ENCODE measurements around the gene EP400.

The EP400 gene

DNA sequence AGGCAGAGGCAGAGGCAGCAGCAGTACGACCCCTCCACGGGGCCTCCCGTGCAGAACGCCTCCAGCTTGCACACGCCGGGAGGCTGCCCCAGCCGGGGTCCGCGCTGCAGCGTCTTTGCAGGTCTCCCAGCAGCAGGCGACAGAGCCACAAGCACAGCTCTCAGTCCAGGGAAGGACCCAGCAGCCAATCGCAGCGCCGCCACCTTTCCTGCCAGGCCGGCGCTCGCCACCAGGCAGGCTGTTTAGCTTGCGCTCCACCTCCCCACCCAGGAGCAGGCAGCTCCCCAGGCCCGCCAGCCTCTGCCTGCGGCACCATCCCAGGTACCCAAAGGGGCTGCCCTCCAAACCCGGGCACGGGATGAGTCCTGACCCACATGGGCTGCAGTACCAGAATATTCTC, 169.1 kb downstream of the EP400 start:
- Histone ChIP-seq H3K4ac (ENCODE audit: low read length) (no peak overlapping the region), H3K27ac (replicated peaks; ENCODE audit: low read length) (no peak overlapping the region), H2BK120ac (ENCODE audit: low read depth, low read length) (no peak overlapping the region), H3K4me2 (ENCODE audit: insufficient read depth, low read length, poor library complexity, severe bottlenecking) (no peak overlapping the region), H2BK12ac (ENCODE audit: low read length) (no peak overlapping the region), H3K9ac (ENCODE audit: low read depth, low read length, poor library complexity) (no peak overlapping the region), H3K27me3 (ENCODE audit: control insufficient read depth in 3 of 3, insufficient read depth in 3 of 3, low read depth in 1 of 3, low read length in 3 of 3) (no peaks in the 10 kb centered on the region), H3K9me3 (replicated peaks in 1 of 2; ENCODE audit: control insufficient read depth in 2 of 2, insufficient read depth in 1 of 2, low read depth in 1 of 2, low read length in 2 of 2) (peaks cover 0 to 2% of the 10 kb centered on the region in 2 donors), H2AK5ac (ENCODE audit: low read depth, low read length) (no peak overlapping the region), H3K4me3 (ENCODE audit: low read length in 2 of 2) (no peak overlapping the region), H2AFZ (ENCODE audit: low read length) (no peak overlapping the region), H3K79me1 (ENCODE audit: low read depth, low read length) (peaks cover 2% of the 10 kb centered on the region), H3K18ac (ENCODE audit: low read length) (peak overlapping the region; percentile 13), H2BK5ac (ENCODE audit: low read length) (peak overlapping the region; percentile 39), H4K91ac (ENCODE audit: low read depth, low read length, poor library complexity) (no peak overlapping the region), H2BK15ac (ENCODE audit: low read length) (no peak overlapping the region), H3K4me1 (ENCODE audit: control insufficient read depth in 2 of 2, insufficient read depth in 1 of 2, low read depth in 1 of 2, low read length in 2 of 2) (no peaks in the 10 kb centered on the region), H3K14ac (ENCODE audit: low read length) (no peak overlapping the region), H3K36me3 (replicated peaks in 1 of 2; ENCODE audit: control insufficient read depth in 2 of 2, insufficient read depth in 2 of 2, low read length in 2 of 2) (peaks cover 19 to 75% of the 10 kb centered on the region in 2 donors), H4K8ac (ENCODE audit: low read depth, low read length) (no peak overlapping the region), H3K23ac (ENCODE audit: low read depth, low read length, poor library complexity) (no peak overlapping the region)
- DNase-seq (ENCODE audit: low spot score): no peak
- WGBS, 2 donors (ENCODE audit: extremely low coverage in 2 of 2, insufficient read length in 2 of 2, insufficient replicate concordance in 1 of 2): no CpG with 5 or more reads among the region's 22 CpGs

DNA sequence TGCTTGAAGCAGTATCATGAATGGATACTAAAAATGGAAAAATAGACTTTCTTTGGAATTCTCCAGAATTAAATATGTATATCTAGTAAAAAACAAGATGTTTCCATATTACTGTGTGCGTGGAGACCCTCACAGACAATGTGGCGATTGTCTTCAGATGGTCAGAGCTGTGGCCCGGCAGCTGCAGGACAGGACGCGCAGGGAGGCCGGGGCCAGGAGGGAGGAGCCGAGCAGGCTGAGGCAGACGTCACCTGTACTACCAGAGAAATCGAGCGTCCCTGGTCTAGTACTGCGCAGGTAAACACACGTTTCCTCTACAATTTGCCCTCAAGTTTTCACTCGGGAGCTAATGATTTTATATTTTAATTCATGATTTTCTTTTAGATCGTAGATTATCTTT, 171.5 kb downstream of the EP400 start:
- Histone ChIP-seq H3K4ac (ENCODE audit: low read length) (no peak overlapping the region), H2BK12ac (ENCODE audit: low read length) (peak overlapping the region; percentile 73), H3K9me3 (replicated peaks in 1 of 2; ENCODE audit: control insufficient read depth in 2 of 2, insufficient read depth in 1 of 2, low read depth in 1 of 2, low read length in 2 of 2) (peaks cover 0 to 10% of the 10 kb centered on the region in 2 donors), H2AFZ (ENCODE audit: low read length) (no peak overlapping the region), H2BK120ac (ENCODE audit: low read depth, low read length) (no peak overlapping the region), H3K36me3 (replicated peaks in 1 of 2; ENCODE audit: control insufficient read depth in 2 of 2, insufficient read depth in 2 of 2, low read length in 2 of 2) (peaks cover 22 to 73% of the 10 kb centered on the region in 2 donors), H3K18ac (ENCODE audit: low read length) (no peak overlapping the region), H3K4me2 (ENCODE audit: insufficient read depth, low read length, poor library complexity, severe bottlenecking) (no peak overlapping the region), H4K91ac (ENCODE audit: low read depth, low read length, poor library complexity) (no peak overlapping the region), H2BK5ac (ENCODE audit: low read length) (no peak overlapping the region), H4K8ac (ENCODE audit: low read depth, low read length) (no peak overlapping the region), H3K79me1 (ENCODE audit: low read depth, low read length) (peaks cover 3% of the 10 kb centered on the region), H2AK5ac (ENCODE audit: low read depth, low read length) (no peak overlapping the region), H3K27ac (replicated peaks; ENCODE audit: low read length) (no peak overlapping the region), H3K4me1 (ENCODE audit: control insufficient read depth in 2 of 2, insufficient read depth in 1 of 2, low read depth in 1 of 2, low read length in 2 of 2) (no peaks in the 10 kb centered on the region), H2BK15ac (ENCODE audit: low read length) (no peak overlapping the region), H3K9ac (ENCODE audit: low read depth, low read length, poor library complexity) (peak overlapping the region; percentile 81), H3K27me3 (ENCODE audit: control insufficient read depth in 3 of 3, insufficient read depth in 3 of 3, low read depth in 1 of 3, low read length in 3 of 3) (peaks cover 0 to 2% (median 0%) of the 10 kb centered on the region in 3 experiments), H3K4me3 (ENCODE audit: low read length in 2 of 2) (no peak overlapping the region), H3K14ac (ENCODE audit: low read length) (no peak overlapping the region), H3K23ac (ENCODE audit: low read depth, low read length, poor library complexity) (no peak overlapping the region)
- no CpG with 5 or more reads among the region's 14 CpGs for WGBS, 2 donors (ENCODE audit: extremely low coverage in 2 of 2, insufficient read length in 2 of 2, insufficient replicate concordance in 1 of 2)
- no peak for DNase-seq (ENCODE audit: low spot score)

DNA sequence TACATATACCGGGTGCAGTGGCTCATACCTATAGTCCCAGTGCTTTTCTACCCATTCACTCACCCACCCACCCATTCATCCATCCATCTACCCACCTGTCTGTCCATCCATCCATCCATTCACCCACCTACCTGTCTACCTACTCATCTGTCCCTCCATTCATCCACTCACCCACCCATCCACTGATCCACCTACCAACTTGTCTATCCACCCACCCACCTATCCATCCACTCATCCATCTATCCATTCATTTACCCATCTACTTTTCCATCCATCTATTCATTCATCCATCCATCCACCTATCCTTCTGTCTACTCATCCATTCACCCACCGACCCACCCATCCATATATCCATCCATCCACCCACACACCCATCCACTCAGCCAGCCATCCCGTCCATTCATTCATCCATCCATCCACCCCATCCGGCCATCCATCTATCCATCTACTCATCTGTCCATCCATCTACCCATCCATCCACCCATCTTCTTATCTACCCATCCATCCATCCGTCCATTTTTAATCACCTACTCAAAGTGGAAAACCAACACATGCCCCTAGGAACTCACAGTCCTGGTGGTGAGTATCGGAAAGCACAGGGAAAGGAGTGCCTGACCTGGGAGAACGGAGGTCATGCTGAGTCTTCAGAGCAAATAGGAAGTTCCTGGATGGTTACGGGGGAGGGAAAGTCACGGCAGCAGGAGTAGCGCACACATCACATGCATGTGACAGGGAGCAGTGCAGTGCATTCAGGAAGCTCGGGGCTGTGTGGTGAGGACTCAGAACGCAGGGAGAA, 174.4 kb downstream of the EP400 start:
- Histone ChIP-seq H2AK5ac (ENCODE audit: low read depth, low read length) (no peak overlapping the region), H2BK120ac (ENCODE audit: low read depth, low read length) (no peak overlapping the region), H3K14ac (ENCODE audit: low read length) (peak overlapping the region; percentile 6), H3K27me3 (ENCODE audit: control insufficient read depth in 3 of 3, insufficient read depth in 3 of 3, low read depth in 1 of 3, low read length in 3 of 3) (peaks cover 0 to 2% (median 0%) of the 10 kb centered on the region in 3 experiments), H3K23ac (ENCODE audit: low read depth, low read length, poor library complexity) (peak overlapping the region; percentile 22), H2BK5ac (ENCODE audit: low read length) (no peak overlapping the region), H3K18ac (ENCODE audit: low read length) (no peak overlapping the region), H3K4ac (ENCODE audit: low read length) (no peak overlapping the region), H3K27ac (replicated peaks; ENCODE audit: low read length) (no peak overlapping the region), H4K91ac (ENCODE audit: low read depth, low read length, poor library complexity) (no peak overlapping the region), H2BK15ac (ENCODE audit: low read length) (no peak overlapping the region), H2BK12ac (ENCODE audit: low read length) (no peak overlapping the region), H3K9me3 (replicated peaks in 1 of 2; ENCODE audit: control insufficient read depth in 2 of 2, insufficient read depth in 1 of 2, low read depth in 1 of 2, low read length in 2 of 2) (peaks cover 21 to 26% of the 10 kb centered on the region in 2 donors), H3K4me3 (ENCODE audit: low read length in 2 of 2) (no peak overlapping the region), H3K36me3 (replicated peaks in 1 of 2; ENCODE audit: control insufficient read depth in 2 of 2, insufficient read depth in 2 of 2, low read length in 2 of 2) (peaks cover 39 to 91% of the 10 kb centered on the region in 2 donors), H3K4me1 (ENCODE audit: control insufficient read depth in 2 of 2, insufficient read depth in 1 of 2, low read depth in 1 of 2, low read length in 2 of 2) (no peaks in the 10 kb centered on the region), H3K9ac (ENCODE audit: low read depth, low read length, poor library complexity) (no peak overlapping the region), H4K8ac (ENCODE audit: low read depth, low read length) (no peak overlapping the region), H3K4me2 (ENCODE audit: insufficient read depth, low read length, poor library complexity, severe bottlenecking) (no peak overlapping the region), H3K79me1 (ENCODE audit: low read depth, low read length) (peaks cover 2% of the 10 kb centered on the region), H2AFZ (ENCODE audit: low read length) (no peak overlapping the region)
- no peak for DNase-seq (ENCODE audit: low spot score)
- 83% methylated on average over 1 of the region's 12 CpGs; no CpG with 5 or more reads in 1 of the 2 donors for WGBS, 2 donors (ENCODE audit: extremely low coverage in 2 of 2, insufficient read length in 2 of 2, insufficient replicate concordance in 1 of 2)

GRCh38 chr12:132124766-132125425, 175.2 kb downstream of the EP400 start:
- Histone ChIP-seq H2BK15ac (ENCODE audit: low read length) (no peak overlapping the region), H3K9me3 (replicated peaks in 1 of 2; ENCODE audit: control insufficient read depth in 2 of 2, insufficient read depth in 1 of 2, low read depth in 1 of 2, low read length in 2 of 2) (peaks cover 22 to 27% of the 10 kb centered on the region in 2 donors), H2BK120ac (ENCODE audit: low read depth, low read length) (no peak overlapping the region), H3K9ac (ENCODE audit: low read depth, low read length, poor library complexity) (no peak overlapping the region), H2BK12ac (ENCODE audit: low read length) (no peak overlapping the region), H2AK5ac (ENCODE audit: low read depth, low read length) (no peak overlapping the region), H3K27me3 (ENCODE audit: control insufficient read depth in 3 of 3, insufficient read depth in 3 of 3, low read depth in 1 of 3, low read length in 3 of 3) (peaks cover 0 to 2% (median 0%) of the 10 kb centered on the region in 3 experiments), H3K36me3 (replicated peaks in 1 of 2; ENCODE audit: control insufficient read depth in 2 of 2, insufficient read depth in 2 of 2, low read length in 2 of 2) (peaks cover 41 to 92% of the 10 kb centered on the region in 2 donors), H3K4ac (ENCODE audit: low read length) (no peak overlapping the region), H3K14ac (ENCODE audit: low read length) (no peak overlapping the region), H2AFZ (ENCODE audit: low read length) (no peak overlapping the region), H3K18ac (ENCODE audit: low read length) (no peak overlapping the region), H3K4me2 (ENCODE audit: insufficient read depth, low read length, poor library complexity, severe bottlenecking) (no peak overlapping the region), H4K8ac (ENCODE audit: low read depth, low read length) (no peak overlapping the region), H4K91ac (ENCODE audit: low read depth, low read length, poor library complexity) (no peak overlapping the region), H3K4me1 (ENCODE audit: control insufficient read depth in 2 of 2, insufficient read depth in 1 of 2, low read depth in 1 of 2, low read length in 2 of 2) (no peaks in the 10 kb centered on the region), H3K27ac (replicated peaks; ENCODE audit: low read length) (no peak overlapping the region), H3K4me3 (ENCODE audit: low read length in 2 of 2) (no peak overlapping the region), H3K23ac (ENCODE audit: low read depth, low read length, poor library complexity) (peak overlapping the region; percentile 22), H2BK5ac (ENCODE audit: low read length) (no peak overlapping the region), H3K79me1 (ENCODE audit: low read depth, low read length) (peaks cover 2% of the 10 kb centered on the region)
- no CpG with 5 or more reads among the region's 19 CpGs for WGBS, 2 donors (ENCODE audit: extremely low coverage in 2 of 2, insufficient read length in 2 of 2, insufficient replicate concordance in 1 of 2)
- no peak for DNase-seq (ENCODE audit: low spot score)
